Measurements from ENCODE around the gene FOXL2NB.

GRCh38 chr3:138938056-138938876 lies 8.8 kb upstream of the FOXL2NB start:
- TF ChIP-seq CTCF (IDR thresholded peaks at IDR 0.05) (no peak), EP300 (IDR thresholded peaks at IDR 0.05) (no peak), POLR2A (IDR thresholded peaks at IDR 0.05) (no peak)

Measured in ovary (tissue), 3 donors.